HepG2 (cell line): ENCODE measurements around the gene SLC35A1. TPM values are rescaled to one million over a fixed set of nuclear protein-coding genes. Genes with fewer than 3 reads are reported as not detected.

Experiments
- ARID4A ChIP-seq: sonication (generic); formaldehyde crosslinking; IDR thresholded peaks from 2 replicates; pipeline ENCODE4 v1.5.0; 2020; ENCODE audit warnings: mild to moderate bottlenecking, missing genetic modification reagents, borderline replicate concordance
- CBFB ChIP-seq: sonication (generic); formaldehyde crosslinking; IDR thresholded peaks from 2 replicates; pipeline ENCODE4 v1.4.0; 2020; ENCODE audit warnings: missing genetic modification reagents
- CBX1 ChIP-seq: IDR thresholded peaks from one replicate; pipeline ENCODE4 v1.6.1; 2016; ENCODE audit warnings: antibody characterized with exemption, low read depth
- ETV6 ChIP-seq: sonication (generic); formaldehyde crosslinking; conservative IDR thresholded peaks from 2 replicates; pipeline ENCODE4 v1.4.0; 2020; ENCODE audit warnings: missing genetic modification reagents
- FOSL1 ChIP-seq: sonication (generic); formaldehyde crosslinking; IDR thresholded peaks from 2 replicates; pipeline ENCODE4 v1.9.0; 2021; ENCODE audit warnings: missing genetic modification reagents, borderline replicate concordance
- HBP1 ChIP-seq: IDR thresholded peaks from 2 replicates; pipeline ENCODE4 v1.6.1; 2016; ENCODE audit warnings: low read depth, control low read depth
- HNRNPL ChIP-seq: fragments of 200-400 bp; formaldehyde crosslinking; IDR thresholded peaks from 2 replicates; pipeline ENCODE4 v1.6.1; 2017; ENCODE audit warnings: mild to moderate bottlenecking, low read depth, low read length
- MAX ChIP-seq: IDR thresholded peaks from 2 replicates; pipeline ENCODE4 v1.6.1; 2012; ENCODE audit warnings: inconsistent platforms
- MEIS1 ChIP-seq: sonication (generic); formaldehyde crosslinking; IDR thresholded peaks from 2 replicates; pipeline ENCODE4 v1.9.0; 2021; ENCODE audit warnings: mild to moderate bottlenecking, missing genetic modification reagents, moderate library complexity, borderline replicate concordance
- MEIS2 ChIP-seq: sonication (generic); formaldehyde crosslinking; IDR thresholded peaks from 2 replicates; pipeline ENCODE4 v1.9.0; 2021; ENCODE audit warnings: mild to moderate bottlenecking, missing genetic modification reagents
- POLR2A ChIP-seq, 2 experiments: IDR thresholded peaks; 2 replicates each; pipeline ENCODE4 v1.6.1; 2011; ENCODE audit warnings: low read depth in 2 of 2, low read length in 2 of 2, mild to moderate bottlenecking in 1 of 2, moderate library complexity in 1 of 2; ENCODE audit not compliant: insufficient read depth in 1 of 2
- PTBP1 ChIP-seq: fragments of 200-400 bp; formaldehyde crosslinking; IDR thresholded peaks from 2 replicates; pipeline ENCODE4 v1.6.1; 2018; ENCODE audit warnings: low read length, low read depth; ENCODE audit not compliant: poor library complexity, severe bottlenecking
- RCOR2 ChIP-seq: IDR thresholded peaks from 2 replicates; pipeline ENCODE4 v1.6.1; 2016; ENCODE audit warnings: missing biosample characterization, missing genetic modification reagents
- SSRP1 ChIP-seq: IDR thresholded peaks from 2 replicates; pipeline ENCODE4 v1.6.1; 2016; ENCODE audit warnings: control low read depth
- ZBTB38 ChIP-seq: sonication (generic); formaldehyde crosslinking; IDR thresholded peaks from 2 replicates; pipeline ENCODE4 v1.5.1; 2020; ENCODE audit warnings: mild to moderate bottlenecking, missing genetic modification reagents
- ZNF160 ChIP-seq: sonication (generic); formaldehyde crosslinking; IDR thresholded peaks from 2 replicates; pipeline ENCODE4 v1.8.0; 2022; ENCODE audit warnings: mild to moderate bottlenecking, inconsistent platforms, missing genetic modification reagents
- ZNF333 ChIP-seq: sonication (generic); formaldehyde crosslinking; IDR thresholded peaks from 2 replicates; pipeline ENCODE4 v1.4.0; 2020; ENCODE audit warnings: mild to moderate bottlenecking, missing genetic modification reagents, borderline replicate concordance
- ZNF556 ChIP-seq: sonication (generic); formaldehyde crosslinking; IDR thresholded peaks from 2 replicates; pipeline ENCODE4 v1.4.0; 2020; ENCODE audit warnings: mild to moderate bottlenecking, missing genetic modification reagents, borderline replicate concordance
- ZNF564 ChIP-seq: sonication (generic); formaldehyde crosslinking; IDR thresholded peaks from 2 replicates; pipeline ENCODE4 v1.8.1; 2023; ENCODE audit warnings: mild to moderate bottlenecking, missing genetic modification reagents
- ZNF703 ChIP-seq: sonication (generic); formaldehyde crosslinking; IDR thresholded peaks from 2 replicates; pipeline ENCODE4 v1.5.1; 2020; ENCODE audit warnings: missing genetic modification reagents, mild to moderate bottlenecking, moderate library complexity, borderline replicate concordance
- ZNF746 ChIP-seq: sonication (generic); formaldehyde crosslinking; IDR thresholded peaks from 2 replicates; pipeline ENCODE4 v1.8.0; 2022; ENCODE audit warnings: mild to moderate bottlenecking, missing genetic modification reagents
- ZNF747 ChIP-seq: sonication (generic); formaldehyde crosslinking; IDR thresholded peaks from 2 replicates; pipeline ENCODE4 v1.8.1; 2023; ENCODE audit warnings: missing genetic modification reagents, mild to moderate bottlenecking, borderline replicate concordance
- ZNF761 ChIP-seq: sonication (generic); formaldehyde crosslinking; conservative IDR thresholded peaks from 2 replicates; pipeline ENCODE4 v1.4.0; 2020; ENCODE audit warnings: mild to moderate bottlenecking, missing genetic modification reagents
- ZNF784 ChIP-seq: sonication (generic); formaldehyde crosslinking; IDR thresholded peaks from 2 replicates; pipeline ENCODE4 v1.5.1; 2020; ENCODE audit warnings: missing genetic modification reagents, mild to moderate bottlenecking, borderline replicate concordance
- polyA plus RNA-seq, 8 experiments: library from polyadenylated mRNA; depleted of rRNA in 3 of 8; stranded (reverse) in 7 of 8; unstranded in 1 of 8; fragments of >200 nt; fragmentation: Illumina TruSeq in 4 of 8; extraction: Trizol in 4 of 8; gene quantifications; 2 replicates each; pipeline versions ENCODE4 v1.2.1 to v1.2.3, GENCODE V29; 2011 to 2016; ENCODE audit warnings: low read depth in 4 of 8, missing spikeins in 1 of 8, mixed read lengths in 1 of 8; ENCODE audit not compliant: insufficient read depth in 1 of 8
- total RNA-seq, 5 experiments: library from RNA; depleted of rRNA; stranded (reverse); fragments of >200 nt; fragmentation: Illumina TruSeq; extraction: Trizol; gene quantifications; 2 replicates each; pipeline ENCODE4 v1.2.3, GENCODE V29; 2016; ENCODE audit warnings: low read depth in 1 of 5

SLC35A1 gene
- total and polyA plus RNA-seq, 2 of the 13 experiments (the other 11 are each of a cell fraction or from before 2014, with no cell fraction given), result 24.8 to 25.1 TPM

GRCh38 chr6:87472525-87473418 is at the start of gene SLC35A1 (continued):
- TF ChIP-seq HBP1 (peak; percentile 52; the same call in 1 of the 2 replicates), ZNF784 (CRISPR knock-in tag) (peak; percentile 64; the same call in 1 of the 2 replicates), ZNF746 (CRISPR knock-in tag) (no peak), ZBTB38 (CRISPR knock-in tag) (peak; percentile 50; the same call in 1 of the 2 replicates), ARID4A (CRISPR knock-in tag) (peak; percentile 93), ZNF761 (CRISPR knock-in tag) (no peak; the same call in 1 of the 2 replicates), ZNF747 (CRISPR knock-in tag) (peak; percentile 84), RCOR2 (CRISPR knock-in tag) (no peak), MAX (peak; percentile 52; the same call in 1 of the 2 replicates), ZNF333 (CRISPR knock-in tag) (peak; percentile 98), HNRNPL (no peak), MEIS1 (no peak; the same call in 1 of the 2 replicates), MEIS2 (CRISPR knock-in tag) (peak; percentile 38; the same call in 1 of the 2 replicates), ZNF564 (CRISPR knock-in tag) (peak; percentile 91), ZNF556 (CRISPR knock-in tag) (no peak; the same call in 1 of the 2 replicates), PTBP1 (no peak), CBFB (CRISPR knock-in tag) (peak; percentile 34; the same call in 1 of the 2 replicates), ZNF160 (CRISPR knock-in tag) (peak; percentile 87; the same call in 1 of the 2 replicates), FOSL1 (no peak), ZNF703 (no peak), ETV6 (CRISPR knock-in tag) (no peak), SSRP1 (CRISPR knock-in tag) (no peak), CBX1 (no peak), POLR2A (IDR thresholded peaks at IDR 0.05; ENCODE audit: insufficient read depth in 1 of 2, low read depth in 2 of 2, low read length in 2 of 2) (peak; percentile 63 to 89; a peak in 3 of 4 replicates)
